HL-60 (cell line): Measurements from ENCODE around the gene SETBP1.

Experiments used
- CTCF ChIP-seq: IDR thresholded peaks from one replicate; pipeline ENCODE4 v1.5.1; 2011; ENCODE audit warnings: low read length, control low read depth, inconsistent platforms; ENCODE audit not compliant: insufficient read depth
- POLR2AphosphoS5 ChIP-seq: IDR thresholded peaks from 2 replicates; pipeline ENCODE4 v1.6.1; 2012; ENCODE audit warnings: low read depth

DNA sequence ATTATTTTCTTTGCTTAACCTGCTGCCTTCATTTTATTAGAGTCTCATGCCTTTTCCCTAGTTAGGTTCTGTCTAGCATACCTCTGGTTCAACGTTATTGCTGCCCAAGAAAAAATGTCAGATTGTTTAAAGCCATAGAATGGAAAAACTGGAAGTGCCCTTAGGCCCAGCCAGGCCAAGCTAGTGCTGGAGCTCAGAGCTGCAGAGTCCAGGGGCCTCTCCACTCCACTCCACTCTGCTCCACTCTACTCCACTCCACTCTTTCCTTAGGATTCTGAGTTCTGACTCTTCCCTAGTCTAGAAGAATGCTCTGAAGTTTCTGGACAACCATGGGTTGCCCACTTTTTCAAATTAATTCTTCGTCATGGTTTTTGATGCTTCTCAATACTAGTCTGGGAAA, 155.6 kb downstream of the SETBP1 start:
- no peak for TF ChIP-seq POLR2AphosphoS5
- TF ChIP-seq CTCF = no peak
